Raji (cell line): ENCODE data around the gene PPIB.

Source experiments
- POLR2A ChIP-seq: IDR thresholded peaks from 2 replicates; pipeline ENCODE4 v1.6.1; 2011; ENCODE audit warnings: low read depth, low read length, control low read depth; ENCODE audit not compliant: insufficient read depth

The PPIB gene

DNA sequence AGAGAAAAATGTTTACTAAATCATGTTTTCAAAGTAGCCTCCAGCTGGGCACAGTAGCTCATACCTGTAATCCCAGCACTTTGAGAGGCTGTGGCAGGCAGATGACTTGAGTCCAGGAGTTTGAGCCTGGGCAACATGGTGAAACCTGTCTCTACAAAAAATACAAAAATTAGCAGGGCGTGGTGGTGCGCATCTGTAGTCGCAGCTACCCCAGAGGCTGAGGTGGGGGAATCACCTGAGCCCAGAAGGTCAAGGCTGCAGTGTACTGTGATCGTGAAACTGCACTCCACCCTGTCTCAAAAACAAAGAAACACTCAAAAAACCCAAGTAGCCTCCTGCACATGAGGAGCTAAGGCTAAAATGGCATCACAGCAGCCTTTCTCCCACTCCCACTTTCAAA is 1.6 kb upstream of the PPIB start:
- no peak for TF ChIP-seq POLR2A

DNA sequence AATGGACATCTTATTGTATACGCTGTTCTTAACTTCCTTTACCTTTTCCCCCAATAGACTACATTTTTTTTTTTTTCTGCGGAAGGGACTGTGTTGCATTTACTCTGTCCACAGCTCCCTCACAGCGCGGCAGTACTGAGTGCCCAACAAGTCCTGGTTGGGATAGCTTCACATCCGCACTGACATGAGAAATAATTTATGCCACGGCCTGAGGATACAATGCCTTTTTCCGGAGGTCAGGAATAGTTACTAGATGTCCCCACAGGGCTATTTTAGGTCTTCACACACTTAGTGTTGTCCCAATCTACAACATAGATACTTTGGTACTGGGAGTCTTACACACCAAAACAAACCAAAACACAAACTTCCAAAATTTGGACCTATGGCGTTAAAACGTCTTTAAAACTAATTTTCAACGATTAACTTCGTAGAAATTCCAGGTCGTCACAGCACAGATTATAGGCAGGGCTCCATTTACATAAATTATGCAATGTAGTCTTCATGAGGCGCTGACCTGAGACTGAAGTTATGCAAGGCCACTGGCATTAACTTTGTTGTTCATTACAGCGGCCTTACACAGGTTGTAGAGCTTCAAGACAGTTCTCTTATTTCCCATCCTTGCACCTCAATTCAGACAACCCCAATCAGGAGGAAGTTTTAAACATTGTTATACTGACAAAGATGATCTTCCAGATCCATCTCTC is 989 bp upstream of the PPIB start:
- no peak for TF ChIP-seq POLR2A

DNA sequence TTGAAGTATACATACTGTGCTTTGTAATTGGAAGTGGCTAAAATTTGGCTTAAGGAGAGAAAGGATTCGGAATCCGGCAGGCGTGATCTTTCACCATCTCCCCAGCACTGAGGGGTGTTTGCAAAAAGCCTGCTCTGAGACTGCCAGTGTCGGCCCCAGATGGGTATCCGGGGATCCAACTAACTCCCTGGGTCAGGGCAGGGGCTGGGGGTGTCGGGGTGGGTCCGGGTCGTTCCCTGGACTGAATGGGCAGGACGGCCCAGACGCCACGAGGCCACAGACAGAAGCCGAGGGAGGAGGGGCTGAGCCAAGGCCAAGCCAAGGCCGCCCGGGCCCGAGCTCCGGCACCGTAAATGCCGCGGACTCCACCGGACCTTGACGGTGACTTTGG is 349 bp downstream of the PPIB start:
- TF ChIP-seq POLR2A, result no peak

DNA sequence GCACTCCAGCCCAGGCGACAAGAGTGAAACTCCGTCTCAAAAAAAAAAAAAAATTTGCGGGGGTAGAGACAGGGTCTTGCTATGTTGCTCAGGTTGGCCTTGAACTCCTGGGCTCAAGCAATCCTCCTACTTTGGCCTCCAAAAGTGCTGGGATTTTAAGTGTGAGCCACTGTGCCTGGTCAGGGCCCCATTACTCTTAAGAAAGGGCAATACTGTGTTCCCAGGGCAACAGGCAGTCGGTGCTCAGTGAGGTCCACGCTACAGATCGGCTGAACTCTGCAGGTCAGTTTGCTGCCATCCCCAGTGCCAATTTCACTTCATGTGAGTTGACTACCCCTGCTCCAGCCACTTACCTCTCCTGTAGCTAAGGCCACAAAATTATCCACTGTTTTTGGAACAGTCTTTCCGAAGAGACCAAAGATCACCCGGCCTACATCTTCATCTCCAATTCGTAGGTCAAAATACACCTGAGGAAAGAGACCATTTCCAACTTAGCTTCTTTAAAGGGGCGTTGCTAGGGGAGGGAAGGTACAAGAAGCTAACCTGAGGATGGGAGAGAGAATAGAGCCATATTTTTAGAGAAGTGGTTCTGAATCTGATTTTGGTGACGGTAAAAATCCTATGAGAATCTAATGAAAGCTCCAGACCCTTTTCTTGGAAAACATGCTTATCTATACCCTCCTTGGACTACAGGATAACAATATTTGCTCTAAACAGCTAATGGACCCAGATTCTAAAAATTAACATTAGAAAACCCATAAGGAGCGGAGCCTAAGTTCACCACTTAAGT is 939 bp downstream of the PPIB start:
- TF ChIP-seq POLR2A, result no peak; the same call in 1 of the 2 replicates

DNA sequence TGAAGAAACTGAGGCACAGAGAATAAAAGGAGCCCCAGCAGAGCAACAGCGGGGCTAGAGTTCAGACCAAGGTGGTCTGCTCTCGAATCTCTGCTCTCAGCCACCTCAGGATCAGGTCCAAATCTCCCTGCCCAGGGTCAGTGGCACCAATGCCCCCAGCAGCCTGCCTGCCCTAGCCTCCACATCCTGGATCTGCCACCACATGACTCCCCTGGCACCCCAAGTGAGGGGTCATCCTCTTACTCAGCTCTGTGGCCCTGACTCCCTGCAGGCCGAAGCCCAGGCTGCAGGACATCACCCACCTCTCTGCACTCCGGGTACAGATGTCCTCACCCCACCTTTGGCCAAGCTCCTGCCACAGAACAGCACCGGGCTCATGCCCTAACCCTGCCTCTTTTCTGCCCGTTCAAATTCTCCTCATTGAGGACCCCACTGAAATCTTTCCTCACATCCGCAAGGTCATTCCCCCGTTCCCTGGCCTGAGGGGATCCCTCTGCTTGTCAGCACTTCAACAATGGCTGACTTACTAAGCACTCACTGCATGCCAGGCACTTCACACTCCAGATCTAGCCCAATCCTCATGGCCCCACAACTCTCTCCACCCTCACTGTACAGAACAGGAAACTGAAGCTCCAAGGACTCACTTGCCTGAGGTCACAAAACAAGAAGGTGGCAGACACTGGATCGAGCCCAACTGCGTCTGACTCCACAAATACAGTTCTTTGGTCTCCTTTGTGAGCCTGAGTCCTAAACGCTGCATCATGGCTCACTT is 4.3 kb downstream of the PPIB start:
- peak; percentile 49 for TF ChIP-seq POLR2A

DNA sequence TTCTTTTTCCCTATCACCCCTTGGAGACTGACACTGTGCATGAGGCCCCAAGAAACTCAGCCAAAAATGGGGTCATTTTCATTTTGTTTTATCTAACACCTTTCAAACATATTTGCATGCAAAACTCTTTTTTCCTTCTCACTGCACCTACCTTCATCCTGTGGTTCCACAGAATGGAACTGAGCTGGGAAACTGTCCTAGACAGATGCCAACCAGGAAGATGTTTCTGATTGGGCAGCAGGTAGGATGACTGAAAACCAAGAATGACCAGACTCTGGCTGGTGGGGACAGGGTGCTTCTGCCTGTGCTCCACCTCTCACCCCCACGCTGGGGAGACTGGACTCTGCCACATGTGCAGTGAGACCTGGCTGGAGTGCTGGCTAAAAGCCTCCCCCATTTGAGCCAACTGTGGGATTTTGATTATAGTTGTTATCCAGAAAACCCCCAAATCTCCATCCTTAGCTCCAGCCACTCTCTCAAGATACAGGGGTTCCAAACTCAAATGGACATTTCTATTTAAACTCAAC is 5.2 kb downstream of the PPIB start:
- TF ChIP-seq POLR2A, result peak; percentile 2; the same call in 1 of the 2 replicates

DNA sequence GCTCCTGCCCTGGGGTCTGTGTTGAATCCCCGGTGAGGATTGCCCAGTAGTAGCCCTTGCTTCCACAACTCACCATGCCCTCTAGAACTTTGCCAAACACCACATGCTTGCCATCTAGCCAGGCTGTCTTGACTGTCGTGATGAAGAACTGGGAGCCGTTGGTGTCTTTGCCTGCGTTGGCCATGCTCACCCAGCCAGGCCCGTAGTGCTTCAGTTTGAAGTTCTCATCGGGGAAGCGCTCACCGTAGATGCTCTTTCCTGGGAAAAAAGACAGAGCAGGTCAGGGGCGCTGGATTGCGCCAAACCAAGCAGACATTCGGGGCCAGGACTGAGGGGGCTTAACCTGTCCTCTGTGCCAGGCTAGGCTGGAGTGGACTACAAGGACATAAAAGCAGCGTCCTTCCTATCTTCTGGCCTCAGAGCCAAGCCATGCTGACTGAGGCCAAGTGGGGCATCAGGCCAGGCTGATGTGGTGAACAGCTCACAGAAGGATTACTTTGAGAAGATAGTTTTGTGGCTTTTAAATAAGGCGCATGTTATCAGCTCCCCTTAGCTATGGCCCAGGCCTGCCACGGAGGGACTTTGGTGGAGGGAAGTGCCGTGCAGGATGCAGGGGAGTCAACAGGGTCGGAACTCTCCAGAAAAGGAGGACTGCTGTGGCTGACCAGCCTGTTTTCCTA is 6.0 kb downstream of the PPIB start:
- TF ChIP-seq POLR2A, result peak; percentile 45

DNA sequence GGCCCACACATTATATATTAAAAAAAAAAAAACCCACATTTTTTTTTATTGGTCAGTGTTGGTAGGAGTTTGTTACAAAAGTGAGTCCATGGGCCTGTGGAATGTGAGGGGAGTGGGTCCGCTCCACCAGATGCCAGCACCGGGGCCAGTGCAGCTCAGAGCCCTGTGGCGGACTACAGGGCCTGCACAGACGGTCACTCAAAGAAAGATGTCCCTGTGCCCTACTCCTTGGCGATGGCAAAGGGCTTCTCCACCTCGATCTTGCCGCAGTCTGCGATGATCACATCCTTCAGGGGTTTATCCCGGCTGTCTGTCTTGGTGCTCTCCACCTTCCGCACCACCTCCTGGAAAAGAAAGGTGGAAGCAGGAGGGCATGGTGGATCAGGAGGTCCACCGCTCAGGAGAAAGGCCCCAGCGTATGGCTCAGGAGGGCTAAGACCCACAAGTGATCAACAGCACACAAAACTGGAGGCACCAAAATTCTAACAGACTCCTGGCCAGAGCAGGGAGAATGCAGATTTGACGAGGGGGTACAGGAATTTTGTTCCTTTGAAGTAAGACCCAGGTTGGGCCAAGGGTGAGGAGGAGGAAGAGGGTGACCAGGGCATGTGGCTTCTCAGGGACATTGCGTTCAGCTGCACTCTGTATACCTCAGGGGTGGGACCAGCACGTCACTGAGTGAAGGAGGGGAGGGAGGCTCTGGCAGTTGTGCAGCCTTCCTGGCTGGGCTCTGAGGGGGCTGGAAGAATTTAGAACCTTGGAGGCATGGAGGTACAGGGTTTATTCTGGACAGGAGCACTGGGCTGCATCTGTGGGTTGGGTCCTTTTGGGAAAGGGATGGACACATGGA is 6.8 kb downstream of the PPIB start:
- TF ChIP-seq POLR2A, result no peak; the same call in none of the 2 replicates

DNA sequence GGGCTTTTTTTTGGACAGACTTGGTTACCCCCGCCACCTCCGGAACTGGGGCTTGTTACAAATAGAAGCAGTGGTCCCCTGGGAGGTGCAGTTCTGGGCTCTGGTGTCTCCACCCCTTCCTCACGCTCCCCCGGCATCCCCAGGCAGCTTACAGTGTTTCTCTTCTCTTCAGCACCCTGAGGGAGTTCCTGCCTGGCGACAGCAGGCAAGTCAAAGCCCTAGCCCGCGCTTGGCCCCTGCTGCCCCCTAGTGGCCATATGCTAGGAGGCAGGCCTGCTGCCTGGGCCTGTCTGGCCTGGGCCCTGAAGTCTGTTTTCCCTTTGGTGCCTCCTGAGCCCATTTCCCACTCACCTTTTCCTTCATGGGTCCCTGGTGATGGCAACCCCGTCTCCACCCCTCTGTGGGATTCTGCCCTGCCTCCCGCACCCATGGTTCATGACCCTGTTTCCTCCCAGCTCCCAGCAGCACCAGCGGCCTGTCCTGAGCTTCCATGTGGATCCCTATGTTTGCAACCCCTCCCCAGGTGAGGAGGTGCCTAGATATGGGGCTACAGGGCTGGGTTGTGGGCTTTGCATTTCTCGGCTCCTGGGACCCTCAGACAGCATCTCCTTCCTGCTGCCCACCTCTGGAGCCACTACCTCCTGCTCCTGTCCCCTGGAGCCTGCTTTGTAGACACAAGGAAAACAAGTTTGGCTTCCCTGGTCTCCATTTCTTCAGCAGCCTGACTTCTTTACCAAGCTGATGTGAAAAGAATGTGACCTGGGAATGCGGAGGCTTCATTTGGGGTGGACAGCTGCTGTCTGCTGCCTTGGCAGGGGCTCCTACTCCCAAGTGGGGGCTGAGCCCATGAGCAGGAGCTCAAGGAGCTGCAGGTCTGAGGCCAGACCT is 9.1 kb downstream of the PPIB start:
- TF ChIP-seq POLR2A, result peak; percentile 54

DNA sequence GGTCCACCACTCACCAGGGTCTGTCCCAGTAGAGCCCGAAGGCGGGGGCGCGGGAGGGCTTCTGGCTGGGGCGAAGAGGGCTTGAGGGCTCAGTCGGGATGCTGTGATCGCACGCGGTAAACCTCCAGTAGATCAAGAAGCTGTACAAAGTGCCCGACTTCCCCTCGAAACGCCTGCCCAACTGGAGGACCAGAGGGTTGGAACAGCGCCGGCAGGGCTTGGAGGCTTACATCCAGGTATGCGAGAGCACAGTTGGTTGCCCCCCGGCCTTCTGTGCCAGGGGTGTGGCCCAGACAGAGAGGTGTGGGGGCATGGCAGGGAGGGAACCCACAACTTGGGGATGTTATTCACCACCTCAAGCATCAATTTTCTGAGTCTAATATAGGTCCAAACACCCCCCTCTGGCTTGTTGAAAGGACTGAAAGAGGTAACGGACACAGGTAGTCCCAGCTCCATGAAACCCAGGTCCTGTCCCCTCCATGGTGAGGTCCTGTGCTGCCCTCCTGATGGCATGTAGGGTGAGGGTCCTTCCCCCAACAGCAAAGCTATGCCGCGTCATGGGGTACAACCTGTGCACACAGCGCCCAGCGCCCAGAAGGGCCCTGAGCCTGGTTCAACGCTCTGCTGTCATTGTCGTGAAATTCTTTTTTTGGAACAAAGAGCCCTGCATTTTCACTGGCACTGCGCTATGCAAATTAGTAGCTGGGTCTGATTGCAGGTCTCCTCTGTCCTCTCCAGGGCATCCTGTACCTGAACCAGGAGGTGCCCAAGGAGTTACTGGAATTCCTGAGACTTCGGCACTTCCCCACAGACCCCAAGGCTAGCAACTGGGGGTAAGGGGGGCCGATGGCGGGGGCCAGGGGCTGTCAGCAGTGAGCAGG is 10.1 kb downstream of the PPIB start:
- TF ChIP-seq POLR2A, result peak; percentile 75

DNA sequence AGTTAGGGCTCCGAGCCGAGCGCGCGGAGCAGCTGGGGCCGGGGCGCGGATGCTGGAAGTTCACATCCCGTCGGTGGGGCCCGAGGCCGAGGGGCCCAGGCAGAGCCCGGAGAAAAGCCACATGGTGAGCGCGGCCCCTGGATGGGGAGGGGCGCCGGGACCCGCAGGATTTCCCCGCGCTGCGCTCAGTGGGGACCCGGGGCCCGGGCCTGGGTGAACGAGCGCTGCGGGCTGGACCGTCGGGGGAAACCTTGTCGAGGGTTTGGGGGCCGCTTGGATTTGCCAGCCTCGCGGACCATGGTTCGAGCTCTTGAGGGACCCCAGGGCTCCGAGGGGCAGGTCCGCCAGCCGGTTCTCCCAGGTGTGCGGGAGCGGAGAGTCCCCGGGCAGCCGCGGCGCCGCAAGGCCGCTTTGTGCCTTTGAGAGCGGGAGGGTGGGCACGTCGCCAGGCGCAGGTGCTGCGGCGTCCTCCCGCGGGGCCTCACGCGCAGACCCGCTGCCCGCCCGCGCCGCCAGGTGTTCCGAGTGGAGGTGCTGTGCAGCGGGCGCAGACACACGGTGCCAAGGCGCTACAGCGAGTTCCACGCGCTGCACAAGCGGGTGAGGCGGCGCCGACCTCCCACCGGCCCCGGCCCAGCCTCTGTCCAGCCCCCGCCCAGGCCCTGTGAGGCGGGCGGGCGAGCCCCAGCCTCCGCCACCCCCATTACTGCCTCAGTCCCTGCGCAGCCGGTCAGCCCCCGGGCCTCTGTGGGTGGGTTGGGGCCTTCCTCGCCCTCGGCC is 10.9 kb downstream of the PPIB start, which contains the start of gene SNX22:
Gene SNX22, plus strand, starts transcription at position 5 of the 780 bp plus-strand sequence. Its CDS starts 45 bp downstream, at position 50.
- TF ChIP-seq POLR2A, result peak; percentile 78

DNA sequence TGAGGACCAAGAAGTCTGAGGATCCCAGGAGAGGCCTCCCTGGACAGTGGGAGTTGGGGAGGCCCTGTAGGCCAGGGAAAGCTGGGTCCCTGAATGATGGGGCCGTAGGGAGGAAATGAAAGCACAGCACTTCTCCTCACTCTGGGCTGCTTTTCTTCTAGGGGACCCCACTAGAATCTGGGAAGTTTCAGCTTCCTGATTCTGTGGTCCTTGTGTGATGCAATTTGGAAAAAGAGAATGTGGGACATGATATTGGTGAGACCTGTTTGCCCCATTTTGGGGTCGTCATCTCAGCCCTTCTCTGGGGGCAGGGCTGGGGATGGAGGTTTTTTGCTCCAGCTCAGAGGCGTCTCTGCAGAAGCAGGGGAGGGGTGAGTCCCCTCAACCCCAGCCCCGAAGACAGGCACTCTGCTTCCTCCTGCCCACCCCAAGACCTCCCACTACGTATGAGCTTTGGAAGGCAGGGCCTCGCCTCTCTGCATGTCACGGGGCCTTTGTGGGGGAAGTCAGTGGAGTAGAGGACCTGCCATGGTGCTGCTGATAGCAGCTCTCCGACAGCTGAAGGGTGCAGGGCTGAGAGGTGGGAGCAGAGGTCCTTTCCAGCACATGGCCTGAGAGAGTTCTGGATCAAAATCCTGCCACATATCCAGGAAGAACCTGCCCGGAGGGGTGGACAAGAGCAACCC is 12.8 kb downstream of the PPIB start:
- no peak for TF ChIP-seq POLR2A
